IPS DF 19.7 (cell line): ENCODE measurements around the gene CRYGN.

Source experiments
- DNase-seq: peaks from one replicate; pipeline ENCODE4 v3.0.0-alpha.2; 2013; ENCODE audit warnings: low read depth, low spot score

Gene CRYGN

GRCh38 chr7:151391358-151391730, 48.6 kb downstream of the CRYGN start:
- DNase-seq: no peak

- no peak for DNase-seq
Measured at GRCh38 chr7:151390598-151391357, 49.2 kb downstream of the CRYGN start.

- no peak for DNase-seq
Measured at GRCh38 chr7:151389768-151390597, 50.0 kb downstream of the CRYGN start.

- DNase-seq: no peak
Measured at GRCh38 chr7:151389096-151389767, 50.7 kb downstream of the CRYGN start.

GRCh38 chr7:151388430-151388829, 51.5 kb downstream of the CRYGN start:
- no peak for DNase-seq

- DNase-seq: no peak
Measured at GRCh38 chr7:151388007-151388297, 52.0 kb downstream of the CRYGN start.

- no peak for DNase-seq
Measured at GRCh38 chr7:151387161-151388006, 52.6 kb downstream of the CRYGN start.

- no peak for DNase-seq
Measured at GRCh38 chr7:151386301-151387160, 53.4 kb downstream of the CRYGN start.

- no peak for DNase-seq
Measured at GRCh38 chr7:151385626-151386300, 54.2 kb downstream of the CRYGN start.

- no peak for DNase-seq
Measured at GRCh38 chr7:151384776-151385625, 54.9 kb downstream of the CRYGN start.

GRCh38 chr7:151384352-151384697, 55.6 kb downstream of the CRYGN start:
- no peak for DNase-seq

- no peak for DNase-seq
Measured at GRCh38 chr7:151383638-151384351, 56.1 kb downstream of the CRYGN start.

- no peak for DNase-seq
Measured at GRCh38 chr7:151382079-151382885, 57.7 kb downstream of the CRYGN start.

- DNase-seq: no peak
Measured at GRCh38 chr7:151381348-151382078, 58.4 kb downstream of the CRYGN start.

- DNase-seq: no peak
Measured at GRCh38 chr7:151381098-151381347, 58.9 kb downstream of the CRYGN start.

- no peak for DNase-seq
Measured at GRCh38 chr7:151380199-151381097, 59.5 kb downstream of the CRYGN start.
